Gastroesophageal sphincter (tissue), 3 donors: ENCODE measurements around the gene PLXNB1.
A peak's percentile ranks its signal among the peaks of the same experiment; 100 is the strongest.

ENCODE experiments used
- CTCF ChIP-seq, 4 experiments: fragments of 200-600 bp in 2 of 4; fragments of 450-650 bp in 2 of 4; sonication (generic) in 1 of 4; IDR thresholded peaks; one replicate each; pipeline ENCODE4 v1.5.1; 2017 to 2019; ENCODE audit warnings: antibody characterized with exemption in 4 of 4, mild to moderate bottlenecking in 2 of 4, moderate library complexity in 2 of 4
- EP300 ChIP-seq: sonication (generic); formaldehyde crosslinking; IDR thresholded peaks from one replicate; pipeline ENCODE4 v1.6.1; 2017; ENCODE audit warnings: antibody characterized with exemption, mild to moderate bottlenecking
- POLR2A ChIP-seq, 2 donors: fragments of 450-650 bp; IDR thresholded peaks; one replicate each; pipeline ENCODE4 v1.6.1; 2017; ENCODE audit warnings: antibody characterized with exemption in 2 of 2, mild to moderate bottlenecking in 2 of 2, moderate library complexity in 1 of 2
- POLR2AphosphoS5 ChIP-seq: sonication (generic); formaldehyde crosslinking; IDR thresholded peaks from one replicate; pipeline ENCODE4 v1.6.1; 2017; ENCODE audit warnings: antibody characterized with exemption

- TF ChIP-seq CTCF (IDR thresholded peaks at IDR 0.05) (no peak), EP300 (no peak), POLR2A (IDR thresholded peaks at IDR 0.05) (peak in 1 of 2 donors; percentile 59), POLR2AphosphoS5 (no peak)
These were observed 448 bp downstream of the PLXNB1 start for GRCh38 chr3:48429317-48429959.
